ENCODE measurements around the gene LDB1. TPM values are rescaled to one million over a fixed set of nuclear protein-coding genes. Genes with fewer than 3 reads are reported as not detected.
A peak's percentile ranks its signal among the peaks of the same experiment; 100 is the strongest.

Gene LDB1
- total and polyA plus RNA-seq, 2 of the 13 experiments (the other 11 are each of a cell fraction or from before 2014, with no cell fraction given): 17.2 to 45.5 TPM

- no peak for TF ChIP-seq RORA (CRISPR knock-in tag; IDR thresholded peaks at IDR 0.05)
- peak; percentile 92 for TF ChIP-seq HNRNPLL (IDR thresholded peaks at IDR 0.05; ENCODE audit: low read depth, low read length, poor library complexity, severe bottlenecking)
- TF ChIP-seq FOXA3 (CRISPR knock-in tag; IDR thresholded peaks at IDR 0.05): peak; percentile 68
- TF ChIP-seq ZFP36 (IDR thresholded peaks at IDR 0.05; ENCODE audit: borderline replicate concordance, low read depth, low read length, partially characterized antibody): no peak
- peak; percentile 81; the same call in 1 of the 2 replicates for TF ChIP-seq ZNF552 (CRISPR knock-in tag; IDR thresholded peaks at IDR 0.05; ENCODE audit: borderline replicate concordance)
- TF ChIP-seq KLF11 (CRISPR knock-in tag; IDR thresholded peaks at IDR 0.05): peak; percentile 99; the same call in 1 of the 2 replicates
- peak; percentile 88 for TF ChIP-seq ZFP90 (CRISPR knock-in tag; IDR thresholded peaks at IDR 0.05; ENCODE audit: borderline replicate concordance)
- no peak; the same call in 1 of the 2 replicates for TF ChIP-seq FUBP1 (CRISPR knock-in tag; IDR thresholded peaks at IDR 0.05; ENCODE audit: borderline replicate concordance)
- peak; percentile 90 for TF ChIP-seq ZFX (CRISPR knock-in tag; IDR thresholded peaks at IDR 0.05; ENCODE audit: low read depth)
- TF ChIP-seq, protein P1, sequence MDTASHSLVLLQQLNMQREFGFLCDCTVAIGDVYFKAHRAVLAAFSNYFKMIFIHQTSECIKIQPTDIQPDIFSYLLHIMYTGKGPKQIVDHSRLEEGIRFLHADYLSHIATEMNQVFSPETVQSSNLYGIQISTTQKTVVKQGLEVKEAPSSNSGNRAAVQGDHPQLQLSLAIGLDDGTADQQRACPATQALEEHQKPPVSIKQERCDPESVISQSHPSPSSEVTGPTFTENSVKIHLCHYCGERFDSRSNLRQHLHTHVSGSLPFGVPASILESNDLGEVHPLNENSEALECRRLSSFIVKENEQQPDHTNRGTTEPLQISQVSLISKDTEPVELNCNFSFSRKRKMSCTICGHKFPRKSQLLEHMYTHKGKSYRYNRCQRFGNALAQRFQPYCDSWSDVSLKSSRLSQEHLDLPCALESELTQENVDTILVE (CRISPR knock-in tag; IDR thresholded peaks at IDR 0.05): peak; percentile 92
- TF ChIP-seq SMAD1 (CRISPR knock-in tag; IDR thresholded peaks at IDR 0.05; ENCODE audit: borderline replicate concordance, low read depth): peak; percentile 72; the same call in 1 of the 2 replicates
- no peak for TF ChIP-seq MBD4 (IDR thresholded peaks at IDR 0.05; ENCODE audit: borderline replicate concordance, low read length)
- 0 out of 2 replicates have a peak, but pooled peaks have one; percentile 26 for TF ChIP-seq ARID3A (IDR thresholded peaks at IDR 0.05; ENCODE audit: low read depth, low read length)
- TF ChIP-seq HCFC1 (IDR thresholded peaks at IDR 0.05; ENCODE audit: low read depth, low read length): peak; percentile 83
- TF ChIP-seq, protein P2, sequence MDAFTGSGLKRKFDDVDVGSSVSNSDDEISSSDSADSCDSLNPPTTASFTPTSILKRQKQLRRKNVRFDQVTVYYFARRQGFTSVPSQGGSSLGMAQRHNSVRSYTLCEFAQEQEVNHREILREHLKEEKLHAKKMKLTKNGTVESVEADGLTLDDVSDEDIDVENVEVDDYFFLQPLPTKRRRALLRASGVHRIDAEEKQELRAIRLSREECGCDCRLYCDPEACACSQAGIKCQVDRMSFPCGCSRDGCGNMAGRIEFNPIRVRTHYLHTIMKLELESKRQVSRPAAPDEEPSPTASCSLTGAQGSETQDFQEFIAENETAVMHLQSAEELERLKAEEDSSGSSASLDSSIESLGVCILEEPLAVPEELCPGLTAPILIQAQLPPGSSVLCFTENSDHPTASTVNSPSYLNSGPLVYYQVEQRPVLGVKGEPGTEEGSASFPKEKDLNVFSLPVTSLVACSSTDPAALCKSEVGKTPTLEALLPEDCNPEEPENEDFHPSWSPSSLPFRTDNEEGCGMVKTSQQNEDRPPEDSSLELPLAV (CRISPR knock-in tag; conservative IDR thresholded peaks at IDR 0.05; ENCODE audit: low read depth): no peak
- TF ChIP-seq, protein P3, sequence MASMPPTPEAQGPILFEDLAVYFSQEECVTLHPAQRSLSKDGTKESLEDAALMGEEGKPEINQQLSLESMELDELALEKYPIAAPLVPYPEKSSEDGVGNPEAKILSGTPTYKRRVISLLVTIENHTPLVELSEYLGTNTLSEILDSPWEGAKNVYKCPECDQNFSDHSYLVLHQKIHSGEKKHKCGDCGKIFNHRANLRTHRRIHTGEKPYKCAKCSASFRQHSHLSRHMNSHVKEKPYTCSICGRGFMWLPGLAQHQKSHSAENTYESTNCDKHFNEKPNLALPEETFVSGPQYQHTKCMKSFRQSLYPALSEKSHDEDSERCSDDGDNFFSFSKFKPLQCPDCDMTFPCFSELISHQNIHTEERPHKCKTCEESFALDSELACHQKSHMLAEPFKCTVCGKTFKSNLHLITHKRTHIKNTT (CRISPR knock-in tag; IDR thresholded peaks at IDR 0.05): no peak
- TF ChIP-seq TEAD3 (CRISPR knock-in tag; optimal IDR thresholded peaks at IDR 0.05; ENCODE audit: borderline replicate concordance): peak; percentile 81
- peak; percentile 92 for TF ChIP-seq KAT7 (CRISPR knock-in tag; IDR thresholded peaks at IDR 0.05; ENCODE audit: borderline replicate concordance)
Measured at GRCh38 chr10:102151774-102152544, 31.8 kb upstream of the LDB1 start, which contains the start of gene NOLC1 (continued).
